ENCODE results near the gene CRISPLD2. TPM values are rescaled to one million over a fixed set of nuclear protein-coding genes. Genes with fewer than 3 reads are reported as not detected.

Gene CRISPLD2
- total RNA-seq, 1 donor from 2014 or later = 29.1 TPM

GRCh38 chr16:84918006-84918909 is 98.5 kb downstream of the CRISPLD2 start:
- no peak for ATAC-seq
- intact Hi-C loops (cut with micrococcal nuclease) = no loop called here
- DNase-seq = no peak

GRCh38 chr16:84919269-84919668 is 99.5 kb downstream of the CRISPLD2 start:
- DNase-seq (no peak), ATAC-seq (no peak)
- intact Hi-C loops (cut with micrococcal nuclease) = no loop called here

- no peak for DNase-seq
- intact Hi-C loops (cut with micrococcal nuclease) = no loop called here
- ATAC-seq = no peak
Observed at GRCh38 chr16:84919708-84920107, 99.9 kb downstream of the CRISPLD2 start.

GRCh38 chr16:84920333-84920732 is 100.5 kb downstream of the CRISPLD2 start:
- no peak for ATAC-seq
- intact Hi-C loops (cut with micrococcal nuclease) = no loop called here
- DNase-seq = no peak

- intact Hi-C loops (cut with micrococcal nuclease) = no loop called here
- peak; percentile 81 for ATAC-seq
Observed at GRCh38 chr16:84922351-84923120, 102.8 kb downstream of the CRISPLD2 start.

GRCh38 chr16:84924331-84925091 is 104.7 kb downstream of the CRISPLD2 start:
- intact Hi-C loops (cut with micrococcal nuclease) = no loop called here
- ATAC-seq (peak; percentile 34), DNase-seq (peak; percentile 82)

More at GRCh38 chr16:84922351-84923120, 102.8 kb downstream of the CRISPLD2 start:
- DNase-seq = peak; percentile 92

GRCh38 chr16:84925092-84925772 is 105.4 kb downstream of the CRISPLD2 start:
- DNase-seq (peak; percentile 83), ATAC-seq (no peak)
- intact Hi-C loops (cut with micrococcal nuclease) = no loop called here

- no peak for DNase-seq
- intact Hi-C loops (cut with micrococcal nuclease) = no loop called here
- no peak for ATAC-seq
Observed at GRCh38 chr16:84925773-84926372, 106.1 kb downstream of the CRISPLD2 start.

- DNase-seq (no peak), ATAC-seq (no peak)
- intact Hi-C loops (cut with micrococcal nuclease) = no loop called here
Observed at GRCh38 chr16:84926462-84926861, 106.7 kb downstream of the CRISPLD2 start.

GRCh38 chr16:84927621-84928591 is 108.1 kb downstream of the CRISPLD2 start:
- ATAC-seq (peak; percentile 29), DNase-seq (peak; percentile 84)
- intact Hi-C loops (cut with micrococcal nuclease) = no loop called here

- intact Hi-C loops (cut with micrococcal nuclease) = no loop called here
- peak; percentile 77 for ATAC-seq
- peak; percentile 90 for DNase-seq
Observed at GRCh38 chr16:84928679-84929420, 109.1 kb downstream of the CRISPLD2 start.

- intact Hi-C loops (cut with micrococcal nuclease) = no loop called here
- DNase-seq (peak; percentile 75), ATAC-seq (peak; percentile 4)
Observed at GRCh38 chr16:84929421-84930297, 109.9 kb downstream of the CRISPLD2 start.

- ATAC-seq = no peak
- peak; percentile 20 for DNase-seq
- intact Hi-C loops (cut with micrococcal nuclease) = no loop called here
Observed at GRCh38 chr16:84930298-84931106, 110.7 kb downstream of the CRISPLD2 start.

- DNase-seq (no peak), ATAC-seq (no peak)
- intact Hi-C loops (cut with micrococcal nuclease) = no loop called here
Observed at GRCh38 chr16:84931107-84931494, 111.3 kb downstream of the CRISPLD2 start.

GRCh38 chr16:84931506-84931905 is 111.7 kb downstream of the CRISPLD2 start:
- no peak for DNase-seq
- intact Hi-C loops (cut with micrococcal nuclease) = no loop called here
- ATAC-seq = no peak
